Gastrocnemius medialis (tissue), 4 donors: ENCODE measurements around the gene SORD. TPM values are rescaled to one million over a fixed set of nuclear protein-coding genes. Genes with fewer than 3 reads are reported as not detected.

Source experiments
- ATAC-seq, 2 donors: fragments of 150-250 bp; one replicate each; pipeline ENCODE4 v1.9.1; 2016
- DNase-seq, 2 donors: peaks; one replicate each; pipeline ENCODE4 v3.0.0-alpha.2; 2019
- H3K27ac ChIP-seq, 4 donors: fragments of 200-600 bp; sonication (generic); 1 replicate in 1 of 4; 2 replicates in 3 of 4; pipeline ENCODE4 v1.5.1; 2016 to 2018; ENCODE audit warnings: mild to moderate bottlenecking in 2 of 4, moderate library complexity in 1 of 4
- H3K27me3 ChIP-seq, 3 donors: fragments of 200-600 bp; sonication (generic) in 2 of 3; 1 replicate in 1 of 3; 2 replicates in 2 of 3; pipeline versions ENCODE4 v1.5.1 to v1.6.0; 2016 to 2019; ENCODE audit warnings: mild to moderate bottlenecking in 1 of 3, moderate library complexity in 1 of 3
- H3K36me3 ChIP-seq, 2 donors: fragments of 200-600 bp; sonication (generic) in 1 of 2; one replicate each; pipeline ENCODE4 v1.5.1; 2017 to 2018
- H3K4me1 ChIP-seq, 2 donors: fragments of 200-600 bp; sonication (generic) in 1 of 2; one replicate each; pipeline ENCODE4 v1.5.1; 2016 to 2017; ENCODE audit warnings: mild to moderate bottlenecking in 2 of 2
- H3K4me3 ChIP-seq, 4 donors: fragments of 200-600 bp; sonication (generic) in 3 of 4; 1 replicate in 1 of 4; 2 replicates in 3 of 4; pipeline ENCODE4 v1.5.1; 2016 to 2019; ENCODE audit warnings: mild to moderate bottlenecking in 2 of 4
- H3K9me3 ChIP-seq, 3 donors: fragments of 200-600 bp; sonication (generic) in 2 of 3; 1 replicate in 1 of 3; 2 replicates in 2 of 3; pipeline ENCODE4 v1.5.1; 2016 to 2019
- CTCF ChIP-seq, 5 experiments: fragments of 450-650 bp in 3 of 5; fragments of 200-600 bp in 2 of 5; sonication (generic) in 2 of 5; IDR thresholded peaks in 4 of 5; conservative IDR thresholded peaks in 1 of 5; 1 replicate in 4 of 5; 2 replicates in 1 of 5; pipeline ENCODE4 v1.5.1; 2016 to 2019; ENCODE audit warnings: antibody characterized with exemption in 5 of 5, mild to moderate bottlenecking in 3 of 5, moderate library complexity in 3 of 5
- POLR2A ChIP-seq, 2 donors: fragments of 450-650 bp; IDR thresholded peaks; one replicate each; pipeline ENCODE4 v1.6.1; 2017; ENCODE audit warnings: antibody characterized with exemption in 2 of 2, mild to moderate bottlenecking in 2 of 2, moderate library complexity in 2 of 2
- in situ Hi-C, 4 donors: fragments of 200-750 bp; cut with MboI; loops; one replicate each; pipeline versions ENCODE4 v1.15.0 to v1.8.0; 2017; ENCODE audit warnings: low sequenced_read_pairs in 4 of 4
- intact Hi-C: fragments of 100-400 bp; cut with DNase I; formaldehyde crosslinking; loops from one replicate; pipeline ENCODE4 v1.15.1; 2023; ENCODE audit warnings: low total_unique reads
- total RNA-seq, 4 donors: library from RNA; depleted of rRNA; stranded (reverse); fragments of >200 nt; gene quantifications; one replicate each; pipeline versions ENCODE4 v1.1.0 to v1.2.3, GENCODE V29; 2016

The SORD gene
- total RNA-seq, 4 donors from 2014 or later, result 2.6 to 11.6 (median 3.6) TPM

- no peak for DNase-seq
- no peaks in the 10 kb centered on the region for H3K4me1 ChIP-seq
- H3K9me3 ChIP-seq, result no peaks in the 10 kb centered on the region
- H3K27ac ChIP-seq, result no peak overlapping the region
- in situ Hi-C loops, result no loop called here
- no peaks in the 10 kb centered on the region for H3K36me3 ChIP-seq
- H3K27me3 ChIP-seq, result no peaks in the 10 kb centered on the region
- intact Hi-C loops, result no loop called here
- ATAC-seq, result no peak
- no peak overlapping the region for H3K4me3 ChIP-seq
- TF ChIP-seq POLR2A (IDR thresholded peaks at IDR 0.05), result no peak
- TF ChIP-seq CTCF (IDR thresholded peaks at IDR 0.05 in 4 of 5, conservative IDR thresholded peaks at IDR 0.05 in 1 of 5), result no peak
Observed at GRCh38 chr15:45094358-45094730, 71.3 kb downstream of the SORD start.

- TF ChIP-seq POLR2A (IDR thresholded peaks at IDR 0.05) (no peak), CTCF (IDR thresholded peaks at IDR 0.05 in 4 of 5, conservative IDR thresholded peaks at IDR 0.05 in 1 of 5) (no peak)
- in situ Hi-C loops (no loop called here), intact Hi-C loops (no loop called here)
- no peaks in the 10 kb centered on the region for H3K4me1 ChIP-seq
- no peak overlapping the region for H3K27ac ChIP-seq
- DNase-seq, result no peak
- H3K9me3 ChIP-seq, result no peaks in the 10 kb centered on the region
- H3K27me3 ChIP-seq, result no peaks in the 10 kb centered on the region
- no peak overlapping the region for H3K4me3 ChIP-seq
- no peaks in the 10 kb centered on the region for H3K36me3 ChIP-seq
- no peak for ATAC-seq
Observed at GRCh38 chr15:45095661-45096060, 72.7 kb downstream of the SORD start.

GRCh38 chr15:45097466-45097865, 74.5 kb downstream of the SORD start:
- in situ Hi-C loops (no loop called here), intact Hi-C loops (no loop called here)
- DNase-seq (no peak), ATAC-seq (no peak)
- TF ChIP-seq CTCF (IDR thresholded peaks at IDR 0.05 in 4 of 5, conservative IDR thresholded peaks at IDR 0.05 in 1 of 5), result no peak
- no peak for TF ChIP-seq POLR2A (IDR thresholded peaks at IDR 0.05)
- no peak overlapping the region for H3K4me3 ChIP-seq
- H3K9me3 ChIP-seq, result no peaks in the 10 kb centered on the region
- no peaks in the 10 kb centered on the region for H3K36me3 ChIP-seq
- H3K4me1 ChIP-seq, result no peaks in the 10 kb centered on the region
- no peaks in the 10 kb centered on the region for H3K27me3 ChIP-seq
- H3K27ac ChIP-seq, result no peak overlapping the region

- DNase-seq, result no peak
- no peaks in the 10 kb centered on the region for H3K36me3 ChIP-seq
- no peaks in the 10 kb centered on the region for H3K27me3 ChIP-seq
- H3K27ac ChIP-seq, result no peak overlapping the region
- in situ Hi-C loops (no loop called here), intact Hi-C loops (no loop called here)
- TF ChIP-seq CTCF (IDR thresholded peaks at IDR 0.05 in 4 of 5, conservative IDR thresholded peaks at IDR 0.05 in 1 of 5) (no peak), POLR2A (IDR thresholded peaks at IDR 0.05) (no peak)
- no peaks in the 10 kb centered on the region for H3K4me1 ChIP-seq
- H3K4me3 ChIP-seq, result no peak overlapping the region
- ATAC-seq, result no peak
- H3K9me3 ChIP-seq, result no peaks in the 10 kb centered on the region
Observed at GRCh38 chr15:45099549-45100165, 76.7 kb downstream of the SORD start.
